Measurements from ENCODE around the gene LPCAT3. TPM values are rescaled to one million over a fixed set of nuclear protein-coding genes. Genes with fewer than 3 reads are reported as not detected.

LPCAT3 gene
- polyA plus RNA-seq, 1 donor (not counting 4 experiments of a cell fraction or from before 2014, with no cell fraction given) = 69.1 TPM

GRCh38 chr12:7061138-7061537, 42.9 kb upstream of the LPCAT3 start:
- Histone ChIP-seq H3K4me2 (ENCODE audit: control insufficient read depth, extremely low read depth, insufficient read depth, low read depth, low read length) (no peak overlapping the region), H3K9ac (ENCODE audit: control insufficient read depth, extremely low read depth, insufficient read depth, low read length) (no peak overlapping the region)

GRCh38 chr12:7060353-7060954, 42.2 kb upstream of the LPCAT3 start, which contains the start of gene C1S:
Gene C1S (plus strand): TSS chr12:7060718. CDS start chr12:7061913, 1,195 bp downstream.
- H3K79me2 ChIP-seq (ENCODE audit: control insufficient read depth, insufficient read depth, low read length) = no peaks in the 10 kb centered on the region
- H3K9me1 ChIP-seq (ENCODE audit: control insufficient read depth, extremely low read depth, insufficient read depth, low read length) = no peaks in the 10 kb centered on the region
- no peaks in the 10 kb centered on the region for H4K20me1 ChIP-seq (ENCODE audit: control insufficient read depth, extremely low read depth, insufficient read depth, low read length)
- H3K27ac ChIP-seq (ENCODE audit: control insufficient read depth, insufficient read depth, low read length) = no peak within 1 kb of the TSS
- H3K4me1 ChIP-seq (ENCODE audit: control insufficient read depth, extremely low read depth, insufficient read depth, low read length) = peaks cover 5% of the 10 kb centered on the region
- H3K9me3 ChIP-seq (ENCODE audit: control insufficient read depth, low read depth, low read length) = no peaks in the 10 kb centered on the region
- FAIRE-seq (peak; percentile 75), DNase-seq (ENCODE audit: low read depth, low spot score) (no peak)
- dilution Hi-C loops (cut with MboI; ENCODE audit: extremely low pct_ligation_motif_present, low sequenced_read_pairs) = no loop called here
- peak within 1 kb of the TSS; percentile 45 for H3K9ac ChIP-seq (ENCODE audit: control insufficient read depth, extremely low read depth, insufficient read depth, low read length)
- no peaks in the 10 kb centered on the region for H3K27me3 ChIP-seq (ENCODE audit: control insufficient read depth, extremely low read depth, insufficient read depth, low read length)
- H3K4me2 ChIP-seq (ENCODE audit: control insufficient read depth, extremely low read depth, insufficient read depth, low read depth, low read length) = peak within 1 kb of the TSS; percentile 39
- H3K36me3 ChIP-seq (ENCODE audit: control insufficient read depth in 2 of 2, extremely low read depth in 1 of 2, insufficient read depth in 2 of 2, low read length in 2 of 2) = no peaks in the 10 kb centered on the region
- no peak within 1 kb of the TSS for H3K4me3 ChIP-seq (ENCODE audit: control insufficient read depth in 2 of 3, extremely low read depth in 1 of 3, insufficient read depth in 2 of 3, low read depth in 1 of 3, low read length in 3 of 3)
- TF ChIP-seq EZH2 (IDR thresholded peaks at IDR 0.05; ENCODE audit: low read length) (no peak), CTCF (optimal IDR thresholded peaks at IDR 0.05 in 1 of 3, IDR thresholded peaks at IDR 0.05 in 1 of 3, conservative IDR thresholded peaks at IDR 0.05 in 1 of 3; ENCODE audit: extremely low read depth in 1 of 3, insufficient read depth in 2 of 3, low read length in 3 of 3) (peak; percentile 77 to 90 (median 83))
- H2AFZ ChIP-seq (ENCODE audit: control insufficient read depth, low read length) = peak within 1 kb of the TSS; percentile 0

More at GRCh38 chr12:7061138-7061537, 42.9 kb upstream of the LPCAT3 start:
- Histone ChIP-seq H3K4me3 (ENCODE audit: control insufficient read depth in 2 of 3, extremely low read depth in 1 of 3, insufficient read depth in 2 of 3, low read depth in 1 of 3, low read length in 3 of 3) (no peak overlapping the region), H4K20me1 (ENCODE audit: control insufficient read depth, extremely low read depth, insufficient read depth, low read length) (no peaks in the 10 kb centered on the region), H3K27me3 (ENCODE audit: control insufficient read depth, extremely low read depth, insufficient read depth, low read length) (no peaks in the 10 kb centered on the region), H3K9me3 (ENCODE audit: control insufficient read depth, low read depth, low read length) (no peaks in the 10 kb centered on the region), H3K9me1 (ENCODE audit: control insufficient read depth, extremely low read depth, insufficient read depth, low read length) (no peaks in the 10 kb centered on the region), H3K36me3 (ENCODE audit: control insufficient read depth in 2 of 2, extremely low read depth in 1 of 2, insufficient read depth in 2 of 2, low read length in 2 of 2) (no peaks in the 10 kb centered on the region), H3K4me1 (ENCODE audit: control insufficient read depth, extremely low read depth, insufficient read depth, low read length) (peaks cover 5% of the 10 kb centered on the region), H3K79me2 (ENCODE audit: control insufficient read depth, insufficient read depth, low read length) (no peaks in the 10 kb centered on the region), H3K27ac (ENCODE audit: control insufficient read depth, insufficient read depth, low read length) (no peak overlapping the region), H2AFZ (ENCODE audit: control insufficient read depth, low read length) (no peak overlapping the region)
- TF ChIP-seq CTCF (optimal IDR thresholded peaks at IDR 0.05 in 1 of 3, IDR thresholded peaks at IDR 0.05 in 1 of 3, conservative IDR thresholded peaks at IDR 0.05 in 1 of 3; ENCODE audit: extremely low read depth in 1 of 3, insufficient read depth in 2 of 3, low read length in 3 of 3) (no peak), EZH2 (IDR thresholded peaks at IDR 0.05; ENCODE audit: low read length) (no peak)
- FAIRE-seq (no peak), DNase-seq (ENCODE audit: low read depth, low spot score) (no peak)
- dilution Hi-C loops (cut with MboI; ENCODE audit: extremely low pct_ligation_motif_present, low sequenced_read_pairs) = no loop called here
